ENCODE measurements around the gene ZDHHC9.
"Not testable (repeated sequence)": the region's sequence is repeated elsewhere in the genome, so short reads cannot be mapped to it uniquely, and the experiment has no call there.

The ZDHHC9 gene

GRCh38 chrX:129843459-129844306 is at the start of gene ZDHHC9:
Gene ZDHHC9, minus strand, starts transcription at chrX:129843886. Its CDS starts 1,941 bp downstream, at chrX:129841945.
- DNase-seq (ENCODE audit: low spot score), result peak; percentile 86

- no peak for DNase-seq (ENCODE audit: low spot score)
Observed at GRCh38 chrX:129877401-129877800, 33.7 kb upstream of the ZDHHC9 start.

GRCh38 chrX:129876771-129877305 is 33.2 kb upstream of the ZDHHC9 start:
- DNase-seq (ENCODE audit: low spot score), result no peak

GRCh38 chrX:129875669-129876068 is 32.0 kb upstream of the ZDHHC9 start:
- DNase-seq (ENCODE audit: low spot score), result no peak

GRCh38 chrX:129872524-129872923 is 28.8 kb upstream of the ZDHHC9 start:
- DNase-seq (ENCODE audit: low spot score), result no peak

- DNase-seq (ENCODE audit: low spot score), result not testable (repeated sequence)
Observed at GRCh38 chrX:129866321-129866720, 22.6 kb upstream of the ZDHHC9 start.

- DNase-seq (ENCODE audit: low spot score), result not testable (repeated sequence)
Observed at GRCh38 chrX:129859134-129859533, 15.4 kb upstream of the ZDHHC9 start.

- DNase-seq (ENCODE audit: low spot score), result not testable (repeated sequence)
Observed at GRCh38 chrX:129851825-129852224, 8.1 kb upstream of the ZDHHC9 start.

- DNase-seq (ENCODE audit: low spot score), result no peak
Observed at GRCh38 chrX:129846716-129847115, 3.0 kb upstream of the ZDHHC9 start.

- no peak for DNase-seq (ENCODE audit: low spot score)
Observed at GRCh38 chrX:129845616-129846190, 2.0 kb upstream of the ZDHHC9 start.

GRCh38 chrX:129843209-129843458 is 552 bp downstream of the ZDHHC9 start:
- DNase-seq (ENCODE audit: low spot score), result no peak

GRCh38 chrX:129842510-129843208 is 1.0 kb downstream of the ZDHHC9 start:
- DNase-seq (ENCODE audit: low spot score), result no peak

GRCh38 chrX:129840344-129840743 is 3.3 kb downstream of the ZDHHC9 start:
- no peak for DNase-seq (ENCODE audit: low spot score)

GRCh38 chrX:129836827-129837226 is 6.9 kb downstream of the ZDHHC9 start:
- DNase-seq (ENCODE audit: low spot score), result no peak

- DNase-seq (ENCODE audit: low spot score), result no peak
Observed at GRCh38 chrX:129833153-129833990, 10.3 kb downstream of the ZDHHC9 start.

- no peak for DNase-seq (ENCODE audit: low spot score)
Observed at GRCh38 chrX:129831091-129831885, 12.4 kb downstream of the ZDHHC9 start.

- DNase-seq (ENCODE audit: low spot score), result no peak
Observed at GRCh38 chrX:129830494-129830893, 13.2 kb downstream of the ZDHHC9 start.

GRCh38 chrX:129825746-129826505 is 17.8 kb downstream of the ZDHHC9 start:
- DNase-seq (ENCODE audit: low spot score), result no peak

GRCh38 chrX:129824620-129825019 is 19.1 kb downstream of the ZDHHC9 start:
- DNase-seq (ENCODE audit: low spot score), result no peak

- peak; percentile 2 for DNase-seq (ENCODE audit: low spot score)
Observed at GRCh38 chrX:129823522-129823921, 20.2 kb downstream of the ZDHHC9 start.

Measured in CD4-positive, alpha-beta T cell treated with Interleukin-15 for 4 hours (primary cell).